GM19023 (cell line): ENCODE measurements around the gene PAFAH2.
"Not testable (repeated sequence)": the region's sequence is repeated elsewhere in the genome, so short reads cannot be mapped to it uniquely, and the experiment has no call there.

ENCODE experiments used
- ATAC-seq: cut with Tn5 transposase; IDR thresholded peaks from one replicate; pipeline ENCODE4 v1.9.1; 2021; ENCODE audit warnings: mild to moderate bottlenecking, moderate library complexity; ENCODE audit not compliant: unreplicated experiment

Gene PAFAH2

DNA sequence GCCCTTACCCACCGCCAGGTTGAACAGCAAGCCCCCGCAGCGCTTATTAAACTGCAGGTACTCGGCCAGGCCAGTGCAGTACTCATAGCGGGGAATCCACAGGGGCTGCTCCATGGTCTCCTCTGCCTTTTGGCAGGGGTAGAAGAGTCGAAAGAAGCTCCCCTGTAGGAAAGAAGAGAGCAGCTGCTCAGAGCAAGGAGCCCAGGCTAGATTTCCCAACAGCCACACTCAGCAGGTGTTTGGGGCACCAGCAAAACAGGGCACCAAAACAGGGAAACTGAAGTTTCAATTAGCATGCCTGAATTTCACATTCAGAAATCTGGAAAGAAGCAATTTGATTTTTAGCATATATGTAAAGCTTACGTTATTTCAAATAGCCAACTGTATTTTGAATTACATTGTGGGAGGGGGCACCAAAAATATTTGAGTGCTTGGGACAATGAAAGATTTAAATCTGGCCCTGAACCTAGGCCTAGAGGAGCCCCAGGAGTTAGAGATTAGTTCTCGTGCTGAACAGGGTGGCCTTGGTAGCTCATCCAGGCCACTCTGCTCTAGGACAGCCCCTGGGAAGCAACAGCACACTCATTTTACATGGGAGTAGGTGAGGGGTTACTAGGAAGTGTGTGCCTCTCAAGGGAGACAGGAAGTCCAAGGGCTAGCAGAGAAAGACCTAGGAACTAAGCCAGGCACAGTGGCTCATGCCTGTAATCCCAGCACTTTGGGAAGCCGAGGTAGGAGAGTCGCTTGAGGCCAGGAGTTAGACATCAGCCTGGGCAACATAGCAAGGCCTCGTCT, 8.2 kb downstream of the PAFAH2 start:
- ATAC-seq = no peak

DNA sequence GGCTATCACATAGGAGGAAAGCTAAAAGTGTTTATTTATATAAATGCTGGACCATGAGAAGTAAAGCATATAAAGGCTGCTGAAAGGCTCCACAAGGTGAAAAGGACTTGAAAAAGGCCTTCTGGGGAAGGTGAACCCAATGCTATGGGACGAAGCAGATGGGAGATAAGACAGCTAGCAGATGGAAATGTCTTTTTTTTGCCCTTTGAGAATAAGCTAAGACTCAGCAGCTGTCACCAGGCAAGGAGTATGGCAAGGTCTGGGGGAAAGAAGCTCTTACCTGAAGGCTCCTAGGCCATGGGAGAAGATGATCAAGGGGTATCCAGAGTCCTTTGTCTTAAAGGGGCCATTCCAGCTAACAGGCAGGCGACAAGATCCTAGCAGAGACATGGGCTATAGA, 9.9 kb downstream of the PAFAH2 start:
- no peak for ATAC-seq

DNA sequence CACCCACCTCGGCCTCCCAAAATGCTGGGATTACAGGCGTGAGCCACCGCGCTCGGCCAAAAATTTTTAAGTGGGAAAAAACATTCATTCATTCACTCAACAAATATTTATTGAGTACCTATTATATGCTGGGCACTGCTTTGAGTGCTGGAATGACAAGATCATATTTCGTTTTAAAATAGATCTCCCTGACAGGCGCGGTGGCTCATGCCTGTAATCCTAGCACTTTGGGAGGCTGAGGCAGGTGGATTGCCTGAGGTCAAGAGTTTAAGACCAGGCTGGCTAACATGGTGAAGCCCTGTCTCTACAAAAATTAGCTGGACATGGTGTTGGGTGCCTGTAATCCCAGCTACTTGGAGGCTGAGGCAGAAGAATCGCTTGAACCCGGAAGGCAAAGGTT, 11.1 kb downstream of the PAFAH2 start:
- not testable (repeated sequence) for ATAC-seq

DNA sequence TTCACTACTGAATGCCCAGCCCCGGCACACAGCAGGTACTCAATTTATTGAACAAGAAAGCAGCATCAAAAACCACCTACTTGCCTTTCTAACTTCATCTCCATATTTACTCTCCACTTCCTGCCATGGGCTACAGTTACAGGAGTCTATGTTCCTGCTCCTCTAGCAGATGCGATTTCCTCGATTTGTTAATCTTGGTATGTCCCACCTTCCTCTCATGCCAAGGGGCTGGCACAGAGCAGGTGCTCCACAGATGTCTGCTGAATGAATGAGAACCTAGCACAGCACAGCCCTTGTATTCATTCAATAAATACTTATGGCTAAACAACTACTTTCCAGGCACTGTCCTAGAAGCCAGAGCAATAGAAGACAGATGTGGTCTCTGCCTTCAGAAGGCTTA, 12.2 kb downstream of the PAFAH2 start:
- ATAC-seq = no peak

DNA sequence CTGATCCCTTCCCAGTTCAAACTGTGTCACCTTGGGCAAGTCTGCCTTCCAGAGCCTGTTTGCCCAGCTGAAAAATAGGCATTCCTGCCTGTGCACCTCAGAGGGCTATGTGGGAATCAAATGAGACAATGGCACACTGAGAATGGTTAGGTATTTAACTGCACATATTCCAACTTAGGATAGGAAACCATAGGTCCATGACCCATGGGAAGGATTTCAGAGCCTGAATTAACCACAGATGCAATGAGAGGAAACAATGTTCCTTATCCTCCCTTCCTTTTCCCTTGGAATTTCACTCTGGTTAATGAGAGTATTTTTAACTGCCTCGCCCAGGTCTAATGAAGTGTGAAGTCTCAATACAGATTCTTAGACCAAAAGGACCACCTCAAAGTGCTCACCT, 12.7 kb downstream of the PAFAH2 start:
- no peak for ATAC-seq

DNA sequence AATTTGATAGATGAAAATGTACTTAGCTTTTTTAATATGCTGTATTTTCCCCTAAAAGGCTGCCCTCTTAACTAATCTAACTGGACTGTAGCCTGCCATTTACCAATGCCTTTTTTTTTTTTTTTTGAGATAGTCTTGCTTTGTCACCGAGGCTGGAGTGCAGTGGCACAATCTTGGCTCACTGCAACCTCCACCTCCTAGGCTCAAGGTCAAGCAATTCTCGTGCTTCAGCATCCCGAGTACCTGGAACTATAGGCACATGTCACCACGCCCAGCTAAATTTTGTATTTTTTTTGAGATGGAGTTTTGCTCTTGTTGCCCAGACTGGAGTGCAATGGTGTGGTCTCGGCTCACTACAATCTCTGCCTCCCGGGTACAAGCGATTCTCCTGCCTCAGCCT, 18.7 kb downstream of the PAFAH2 start:
- ATAC-seq = no peak

DNA sequence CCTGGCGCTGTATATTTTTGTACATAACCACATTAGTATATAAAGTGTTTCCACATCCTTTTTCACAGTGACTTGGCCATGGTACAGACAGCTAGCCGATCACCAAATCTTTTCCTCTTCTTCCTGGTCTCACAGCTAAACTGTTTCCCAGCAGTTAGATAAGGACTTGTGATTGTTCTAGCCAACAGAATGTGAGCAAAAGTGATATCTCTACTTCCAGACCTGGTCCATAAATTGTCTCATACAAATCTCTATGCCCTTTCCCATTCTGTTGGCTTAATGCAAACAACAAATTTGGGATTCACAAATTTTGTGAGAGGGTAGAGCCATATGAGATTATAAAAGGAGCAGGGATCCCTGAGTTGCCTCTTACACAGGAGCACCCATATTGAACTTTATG, 19.5 kb downstream of the PAFAH2 start:
- ATAC-seq = no peak

DNA sequence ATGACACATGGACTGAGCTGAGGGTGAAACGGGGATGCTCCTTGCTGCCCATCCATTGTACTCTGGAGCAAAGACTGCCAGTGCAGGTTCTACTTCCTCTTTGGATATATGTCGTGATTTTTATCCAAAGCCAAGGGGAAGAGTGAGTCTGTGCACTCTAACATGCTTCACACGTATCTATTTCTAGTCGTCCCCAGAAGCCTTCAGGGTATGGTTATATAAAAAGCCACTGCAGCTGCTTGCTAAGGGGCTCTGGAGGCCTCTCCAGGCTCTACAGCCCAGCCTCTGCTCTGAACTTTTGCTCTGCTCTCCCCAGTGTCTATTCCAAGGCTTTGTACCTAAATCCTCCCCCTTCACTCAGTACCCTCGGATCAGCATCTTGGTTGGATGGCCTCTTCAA, 20.1 kb downstream of the PAFAH2 start:
- ATAC-seq = no peak

DNA sequence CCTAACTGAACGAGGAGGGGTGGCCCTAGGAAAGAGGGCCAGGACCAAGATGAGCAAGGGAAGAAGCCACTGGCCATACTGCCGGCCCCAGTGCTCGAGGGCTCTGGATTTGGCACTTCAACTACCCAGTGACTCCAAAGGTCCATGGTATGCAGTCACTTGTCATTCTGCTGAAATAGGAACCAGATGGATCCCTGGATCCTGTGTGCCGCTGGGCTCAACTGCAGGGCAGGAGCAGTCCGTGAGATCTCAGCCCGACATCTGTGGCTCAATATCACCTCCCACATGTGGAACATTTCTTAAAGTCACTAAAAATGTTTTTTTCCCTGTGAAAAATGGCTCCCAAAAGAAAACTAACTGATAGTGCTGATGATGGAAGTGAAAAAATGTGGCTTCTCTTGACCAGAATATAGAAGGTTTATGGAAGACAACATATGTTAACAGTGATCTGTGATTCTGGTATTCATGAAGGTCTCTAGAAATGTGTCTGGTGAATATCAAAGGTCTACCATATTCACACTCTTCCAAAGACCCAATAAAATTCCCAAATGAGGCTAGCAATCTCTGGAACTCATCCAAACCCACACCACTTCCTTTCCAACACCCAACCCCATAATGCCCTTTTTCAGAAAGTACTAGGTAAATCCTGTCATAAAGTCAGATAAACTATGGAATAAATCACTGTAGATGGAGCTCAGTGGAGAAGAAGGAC, 24.1 kb downstream of the PAFAH2 start:
- no peak for ATAC-seq

DNA sequence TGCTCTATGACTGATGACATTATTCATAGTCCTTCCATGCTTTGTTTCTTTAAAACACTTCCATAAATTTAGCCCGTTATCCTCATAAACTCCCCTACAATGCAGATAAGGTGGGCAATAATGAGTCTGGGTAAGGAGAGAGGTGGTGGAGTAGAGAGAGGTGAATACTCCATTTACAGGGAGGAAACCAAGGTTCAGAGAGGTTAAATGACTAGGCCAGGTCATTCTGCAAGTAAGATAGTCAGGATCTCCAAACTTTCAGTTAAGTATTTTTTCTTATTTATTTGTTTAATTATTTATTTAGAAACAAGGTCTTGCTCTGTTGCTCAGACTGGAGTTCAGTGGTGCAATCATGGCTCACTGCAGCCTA, 26.1 kb downstream of the PAFAH2 start:
- no peak for ATAC-seq

DNA sequence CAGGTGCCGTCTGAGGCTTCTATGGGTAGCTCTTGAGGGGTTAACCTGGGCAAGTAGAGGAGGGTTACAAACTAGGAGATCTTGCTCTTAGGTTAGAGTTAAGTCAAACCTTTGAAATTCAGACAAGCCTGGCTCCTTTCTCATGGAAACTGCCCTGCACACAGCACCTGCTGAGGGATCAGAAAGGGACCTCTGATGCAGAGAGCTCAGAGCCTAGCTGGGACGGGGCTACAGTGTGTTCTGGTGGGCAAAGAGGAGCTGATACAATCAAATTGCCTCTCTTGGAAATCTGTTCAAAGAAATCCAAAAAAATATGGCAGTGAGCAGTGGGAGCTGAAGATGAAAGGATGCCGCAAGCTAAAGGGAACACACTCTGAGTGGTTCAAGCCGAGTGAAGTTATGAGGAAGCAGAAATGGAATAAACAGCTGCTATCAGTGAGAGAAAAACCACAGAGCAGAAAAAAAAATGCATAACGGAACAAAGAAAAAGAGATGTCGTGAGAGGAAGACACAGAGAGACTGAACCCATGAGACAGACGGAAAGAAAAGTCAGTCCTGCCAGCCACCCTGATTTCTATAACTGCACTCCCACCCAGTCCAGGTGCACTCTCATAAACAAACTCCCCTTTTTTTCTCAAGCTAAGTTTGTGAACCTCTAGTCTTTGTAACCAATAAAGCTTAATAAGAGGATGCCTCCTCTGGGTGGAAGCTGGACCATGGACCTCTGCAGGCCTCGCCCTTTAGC, 26.6 kb downstream of the PAFAH2 start:
- no peak for ATAC-seq

DNA sequence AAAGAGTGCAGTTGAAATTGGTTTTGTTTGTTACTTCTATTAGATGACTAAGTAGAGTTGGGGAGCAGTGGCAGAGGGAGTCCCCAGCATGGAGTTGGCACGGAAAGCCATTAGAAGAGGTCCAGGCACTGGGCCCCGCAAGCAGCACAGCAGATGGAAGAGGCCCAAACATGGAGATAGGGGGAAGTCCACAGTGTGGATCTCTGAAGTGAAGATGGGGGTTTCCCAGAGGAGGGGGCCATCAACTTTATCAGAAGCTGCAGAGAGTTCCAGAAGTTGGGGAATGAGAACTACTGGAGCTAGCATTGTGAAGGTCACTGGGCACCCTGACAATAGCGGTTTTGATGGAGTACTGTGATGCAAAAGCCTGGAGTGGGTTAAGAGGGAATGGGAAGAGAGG, 30.6 kb downstream of the PAFAH2 start:
- no peak for ATAC-seq

DNA sequence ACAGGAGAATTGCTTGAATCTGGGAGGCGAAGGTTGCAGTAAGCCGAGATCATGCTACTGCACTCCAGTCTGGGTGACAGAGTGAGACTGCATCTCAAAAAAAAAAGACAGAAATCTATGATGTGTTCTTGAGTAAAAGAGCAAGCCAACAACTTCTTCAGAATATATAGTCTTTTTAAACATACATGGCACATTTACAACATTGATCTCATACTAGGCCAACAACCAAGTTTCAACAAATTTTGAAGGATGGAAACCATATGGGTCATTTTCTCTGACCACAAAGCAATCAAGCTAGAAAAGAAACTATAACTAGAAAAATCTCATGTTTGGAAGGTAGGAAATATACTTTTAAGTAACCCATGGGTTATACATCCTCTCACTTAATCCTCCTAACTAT, 38.3 kb downstream of the PAFAH2 start:
- ATAC-seq = no peak

DNA sequence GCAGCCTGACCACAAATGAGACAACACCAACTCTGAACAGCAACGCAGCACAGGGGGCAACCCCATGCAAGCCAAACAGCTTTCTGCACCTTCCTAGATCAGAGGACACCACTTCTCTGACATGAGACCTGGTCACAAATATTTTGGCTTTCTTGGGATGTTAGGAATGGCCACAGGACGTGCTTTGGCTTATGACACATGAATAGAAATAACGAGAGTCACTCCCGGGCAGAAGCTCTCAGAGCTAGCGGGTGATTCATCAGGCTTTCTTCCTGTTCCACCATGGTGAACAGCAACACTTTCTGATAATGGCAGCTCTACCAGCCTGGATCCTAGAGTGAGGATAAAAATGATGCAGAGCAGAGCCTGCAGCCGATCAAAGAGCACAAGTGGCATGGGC, 39.4 kb downstream of the PAFAH2 start:
- ATAC-seq = no peak

DNA sequence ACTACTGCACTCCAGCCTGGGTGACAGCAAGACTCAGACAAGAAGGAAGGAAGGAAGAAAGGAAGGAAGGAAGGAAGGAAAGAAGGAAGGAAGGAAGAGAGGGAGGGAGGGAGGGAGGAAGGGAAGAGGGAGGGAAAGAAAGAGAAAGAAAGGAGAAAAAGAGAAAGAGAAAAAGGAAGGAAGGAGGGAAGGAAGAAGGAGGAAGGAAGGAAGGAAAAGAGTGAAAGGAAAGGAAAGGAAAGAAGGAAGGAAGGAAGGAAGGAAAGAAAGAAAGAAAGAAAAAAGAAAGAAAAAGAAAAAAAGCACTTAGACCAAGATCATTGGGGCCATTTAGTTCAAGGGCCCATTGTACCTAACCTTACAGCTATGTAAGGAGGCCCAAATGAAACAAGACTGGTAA, 42.3 kb downstream of the PAFAH2 start:
- no peak for ATAC-seq

DNA sequence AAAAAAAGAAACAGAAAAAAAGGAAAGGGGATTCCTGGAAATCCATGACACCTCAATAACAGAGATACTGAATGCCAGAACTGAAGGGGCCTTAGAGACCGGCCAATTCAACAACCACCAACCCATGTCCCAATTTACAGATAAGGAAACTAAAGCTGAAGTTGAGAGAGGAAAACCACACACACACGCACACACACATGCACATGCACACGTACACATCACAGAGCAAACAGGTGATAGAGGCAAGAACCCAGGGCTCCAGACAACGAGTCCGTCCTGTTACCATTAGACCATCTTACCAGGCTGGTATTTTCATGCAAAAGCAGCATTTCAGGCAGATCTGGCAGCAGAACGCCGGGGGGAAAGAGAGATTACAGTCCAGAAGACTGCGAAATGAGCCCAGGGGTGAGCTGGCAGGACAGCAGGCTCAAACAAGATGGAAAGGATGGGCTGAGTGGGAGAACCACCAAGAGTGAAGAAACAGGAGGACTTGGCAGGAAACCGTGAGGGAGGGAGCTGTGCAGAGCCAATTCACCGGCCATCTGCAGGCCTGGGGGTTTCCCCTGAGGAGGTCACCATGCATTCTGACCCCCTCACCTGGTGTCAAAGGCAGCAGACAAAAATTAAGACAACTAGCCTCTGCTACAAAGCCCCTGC, 43.5 kb downstream of the PAFAH2 start:
- no peak for ATAC-seq

DNA sequence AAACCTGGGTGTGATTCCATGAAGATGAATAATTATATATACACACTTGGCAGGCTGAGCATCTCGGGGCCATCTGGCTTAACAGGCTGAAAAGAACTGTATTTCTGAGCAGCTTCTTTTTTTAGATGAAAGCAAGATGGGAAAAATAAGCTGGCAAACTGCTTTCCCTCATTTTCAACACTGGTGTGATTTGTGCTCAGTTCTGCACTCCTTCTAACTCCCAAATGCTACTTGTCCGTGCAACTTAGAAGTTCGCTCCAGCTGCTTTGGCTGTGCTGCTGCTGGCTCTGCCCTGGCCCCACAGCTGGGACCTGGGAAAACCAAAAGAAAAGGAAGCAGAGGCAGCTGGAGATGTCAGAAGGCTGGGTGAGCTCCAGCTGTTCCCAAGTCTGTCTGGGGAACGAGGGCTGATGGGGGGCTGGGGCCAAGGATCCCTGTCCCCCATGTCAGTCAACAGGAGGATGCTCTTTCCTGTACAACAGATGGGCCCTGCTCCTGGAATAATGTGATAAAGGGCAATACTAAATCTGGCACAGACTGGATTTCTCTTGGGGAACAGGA, 44.9 kb downstream of the PAFAH2 start:
- no peak for ATAC-seq

DNA sequence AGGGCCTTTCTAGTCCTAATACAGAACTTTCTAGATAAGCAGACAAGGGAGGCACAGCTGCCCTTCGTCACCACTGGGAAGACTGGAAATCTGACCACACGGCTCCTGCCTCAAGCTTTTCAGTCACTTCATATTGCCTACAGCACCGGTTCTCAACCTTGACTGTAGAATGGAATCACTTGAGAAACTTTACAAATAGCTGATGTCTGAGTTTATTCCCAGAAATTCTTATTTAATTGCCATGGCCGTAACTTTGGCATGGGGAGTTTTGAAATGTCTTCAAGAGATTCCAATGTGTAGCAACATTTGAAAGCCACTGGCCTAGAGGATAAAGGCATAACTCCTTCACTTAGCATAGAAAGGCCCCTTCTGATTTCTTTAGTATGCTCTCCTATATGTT, 49.2 kb downstream of the PAFAH2 start:
- no peak for ATAC-seq

DNA sequence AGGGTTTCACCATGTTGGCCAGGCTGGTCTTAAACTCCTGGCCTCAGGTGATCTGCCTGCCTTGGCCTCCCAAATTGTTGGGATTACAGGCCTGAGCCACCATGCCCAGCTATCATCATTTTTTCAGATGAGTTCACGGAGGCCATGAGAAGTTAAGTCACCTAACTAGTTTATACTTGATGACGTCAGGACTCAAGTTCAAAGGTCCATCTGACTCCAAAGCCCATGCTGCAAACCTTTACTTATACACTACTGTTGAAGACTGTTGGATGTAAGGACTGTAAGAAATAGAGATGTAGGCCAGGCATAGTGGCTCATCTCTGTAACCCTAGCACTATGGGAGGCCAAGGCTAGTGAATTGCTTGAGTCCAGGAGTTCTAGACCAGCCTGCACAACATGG, 50.8 kb downstream of the PAFAH2 start:
- no peak for ATAC-seq

DNA sequence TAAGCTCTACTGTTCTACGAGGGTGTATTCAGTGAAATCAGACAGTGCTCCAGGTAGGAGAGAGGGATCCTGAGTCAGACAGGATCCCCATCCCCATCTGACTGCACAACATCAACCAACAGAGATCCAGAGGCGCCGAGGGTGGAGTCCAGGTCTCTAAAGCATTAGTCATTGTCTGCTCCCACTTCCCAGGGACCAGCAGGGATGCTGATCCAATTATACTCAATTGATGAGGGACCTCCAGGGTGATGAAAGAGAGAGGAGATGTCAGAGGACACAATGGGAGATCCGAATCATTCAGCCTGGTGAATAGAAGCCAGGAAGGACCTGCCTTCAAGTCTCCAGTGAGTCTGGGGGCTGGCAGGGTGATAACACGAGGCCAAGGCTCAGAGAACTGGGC, 52.1 kb downstream of the PAFAH2 start:
- ATAC-seq = no peak

DNA sequence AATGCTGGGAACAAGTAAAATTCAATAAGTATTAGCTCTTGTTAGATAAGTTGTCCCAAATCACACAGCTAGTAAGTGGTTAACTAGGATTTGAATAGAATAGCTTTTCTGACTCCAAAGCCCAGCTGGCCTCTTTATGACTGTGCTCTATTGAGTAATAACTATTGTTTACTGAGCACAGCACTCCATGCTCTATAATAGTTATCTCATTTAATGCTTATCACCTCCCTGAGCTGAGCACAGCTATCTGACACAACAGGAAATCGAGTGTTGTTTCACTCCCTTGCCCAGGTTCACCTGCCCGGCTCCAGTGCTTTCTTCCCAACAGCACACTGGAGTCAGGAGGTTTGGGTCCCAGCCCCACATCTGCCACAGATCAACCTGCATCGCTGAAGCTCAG, 52.9 kb downstream of the PAFAH2 start:
- ATAC-seq = no peak
